Measurements from ENCODE around the gene TRIM27.
"Not testable (repeated sequence)": the region's sequence is repeated elsewhere in the genome, so short reads cannot be mapped to it uniquely, and the experiment has no call there.

Gene TRIM27

GRCh38 chr6:28865401-28866204 is 58.2 kb downstream of the TRIM27 start:
- DNase-seq (ENCODE audit: extremely low read depth in 1 of 2, low read depth in 1 of 2) = peak in 1 of 2 donors; percentile 17

GRCh38 chr6:28864326-28864923 is 59.4 kb downstream of the TRIM27 start:
- no peak for DNase-seq (ENCODE audit: extremely low read depth in 1 of 2, low read depth in 1 of 2)

GRCh38 chr6:28863604-28864325 is 60.0 kb downstream of the TRIM27 start:
- peak; percentile 63 to 72 for DNase-seq (ENCODE audit: extremely low read depth in 1 of 2, low read depth in 1 of 2)

- DNase-seq (ENCODE audit: extremely low read depth in 1 of 2, low read depth in 1 of 2) = no peak
Observed at GRCh38 chr6:28862077-28862476, 61.7 kb downstream of the TRIM27 start.

GRCh38 chr6:28861339-28861738 is 62.4 kb downstream of the TRIM27 start:
- no peak for DNase-seq (ENCODE audit: extremely low read depth in 1 of 2, low read depth in 1 of 2)

- no peak for DNase-seq (ENCODE audit: extremely low read depth in 1 of 2, low read depth in 1 of 2)
Observed at GRCh38 chr6:28860581-28860980, 63.2 kb downstream of the TRIM27 start.

- no peak for DNase-seq (ENCODE audit: extremely low read depth in 1 of 2, low read depth in 1 of 2)
Observed at GRCh38 chr6:28858963-28859362, 64.8 kb downstream of the TRIM27 start.

GRCh38 chr6:28856620-28857005 is 67.2 kb downstream of the TRIM27 start:
- no peak for DNase-seq (ENCODE audit: extremely low read depth in 1 of 2, low read depth in 1 of 2)

DNA sequence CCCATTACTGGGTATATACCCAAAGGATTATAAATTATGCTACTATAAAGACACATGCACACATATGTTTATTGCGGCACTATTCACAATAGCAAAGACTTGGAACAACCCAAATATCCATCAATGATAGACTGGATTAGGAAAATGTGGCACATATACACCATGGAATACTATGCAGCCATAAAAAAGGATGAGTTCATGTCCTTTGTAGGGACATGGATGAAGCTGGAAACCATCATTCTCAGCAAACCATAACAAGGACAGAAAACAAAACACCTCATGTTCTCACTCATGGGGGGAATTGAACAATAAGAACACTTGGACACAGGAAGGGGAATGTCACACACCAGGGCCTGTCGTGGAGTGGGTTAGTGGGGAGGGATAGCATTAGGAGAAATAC is 69.4 kb downstream of the TRIM27 start:
- DNase-seq (ENCODE audit: extremely low read depth in 1 of 2, low read depth in 1 of 2) = not testable (repeated sequence)
